ENCODE results near the gene IFT27. TPM values are rescaled to one million over a fixed set of nuclear protein-coding genes. Genes with fewer than 3 reads are reported as not detected.

The IFT27 gene
- total and polyA plus RNA-seq, 2 of the 4 experiments (the other 2 are of a cell fraction) = 14.5 to 26.9 TPM

- H4K91ac ChIP-seq (ENCODE audit: insufficient read depth, low read depth, low read length) = no peak overlapping the region
- peaks cover 5 to 9% of the 10 kb centered on the region in 2 experiments; a peak in 3 of 4 replicates for H3K79me1 ChIP-seq (ENCODE audit: low read depth in 1 of 2, low read length in 2 of 2)
- H4K8ac ChIP-seq (ENCODE audit: low read depth in 2 of 2, low read length in 2 of 2) = no peak overlapping the region
- no peak overlapping the region for H2BK15ac ChIP-seq (ENCODE audit: low read depth, low read length)
- DNase-seq (no peak), ATAC-seq (ENCODE audit: low read depth) (no peak)
- peak overlapping the region; percentile 27 for H2AFZ ChIP-seq (replicated peaks; ENCODE audit: low read length, poor library complexity)
- H2BK20ac ChIP-seq (ENCODE audit: low read depth, low read length) = no peak overlapping the region
- H3K9me1 ChIP-seq (ENCODE audit: insufficient read depth, low read length) = no peaks in the 10 kb centered on the region; the same call in 1 of the 2 replicates
- no peak overlapping the region for H3K4ac ChIP-seq (ENCODE audit: low read depth, low read length)
- H2AK5ac ChIP-seq (ENCODE audit: low read depth, low read length) = no peak overlapping the region
- WGBS, 2 experiments (ENCODE audit: extremely low coverage in 2 of 2, insufficient read length in 1 of 2) = 84% methylated on average over 16 of the region's 23 CpGs; no CpG with 5 or more reads in 1 of the 2 experiments
- no peaks in the 10 kb centered on the region for H3K9me3 ChIP-seq (ENCODE audit: control insufficient read depth, insufficient read depth, low read length)
- no peak overlapping the region for H3K18ac ChIP-seq (ENCODE audit: low read depth, low read length)
- intact Hi-C loops (cut with micrococcal nuclease) = no loop called here
- H2BK120ac ChIP-seq (ENCODE audit: low read depth, low read length) = no peak overlapping the region
- H2AK9ac ChIP-seq (replicated peaks; ENCODE audit: low read depth, low read length, poor library complexity) = no peak overlapping the region
- H3K56ac ChIP-seq (ENCODE audit: extremely low read depth, insufficient read depth, low read length) = no peak overlapping the region
- ChIA-PET POLR2A (ENCODE audit: unreplicated experiment) (no interaction called here), CTCF (interaction anchor here (0.8 to 1.2 kb wide), 2 partner anchors 12 to 13 kb away, joined by 3 to 4 read pairs; no protein-coding TSS in a partner anchor)
- H3K9ac ChIP-seq (ENCODE audit: low read depth, low read length) = no peak overlapping the region
- no peak overlapping the region for H3K4me2 ChIP-seq (ENCODE audit: low read depth, low read length)
- peaks cover 14% of the 10 kb centered on the region for H3K36me3 ChIP-seq (ENCODE audit: control insufficient read depth, insufficient read depth, low read length)
- H3K14ac ChIP-seq (replicated peaks; ENCODE audit: low read depth, low read length) = no peak overlapping the region
- BruUV-seq (replicated peaks) = no TSS peak
- no peak overlapping the region for H3K23ac ChIP-seq (ENCODE audit: low read depth, low read length)
- in situ Hi-C loops (cut with MboI; ENCODE audit: low sequenced_read_pairs) = loop anchor here (10.0 kb wide), 1 partner anchor 225 kb away; no protein-coding TSS in a partner anchor
- no peaks in the 10 kb centered on the region for H4K20me1 ChIP-seq (ENCODE audit: insufficient read depth, low read length)
- H3K27ac ChIP-seq (ENCODE audit: insufficient read depth, low read length) = no peak overlapping the region
- no peak overlapping the region for H3K4me3 ChIP-seq (ENCODE audit: insufficient read depth, low read depth, low read length)
- H3K27me3 ChIP-seq (ENCODE audit: control insufficient read depth, insufficient read depth, low read length) = no peaks in the 10 kb centered on the region
- H4K5ac ChIP-seq (ENCODE audit: low read depth, low read length) = no peak overlapping the region
- H2BK5ac ChIP-seq (ENCODE audit: low read depth, low read length, poor library complexity, severe bottlenecking) = no peak overlapping the region
- H3K4me1 ChIP-seq (ENCODE audit: control insufficient read depth, insufficient read depth, low read length) = peaks cover 5% of the 10 kb centered on the region; the same call in 1 of the 2 replicates
- dilution Hi-C loops (cut with HindIII; ENCODE audit: low sequenced_read_pairs, unreplicated experiment) = no loop called here
- TF ChIP-seq NFE2L2 (IDR thresholded peaks at IDR 0.05; ENCODE audit: low read depth, low read length) = no peak
- TF ChIP-seq ELK1 (IDR thresholded peaks at IDR 0.05; ENCODE audit: borderline replicate concordance, low read depth, low read length) = no peak
- TF ChIP-seq CEBPB (IDR thresholded peaks at IDR 0.05; ENCODE audit: low read depth, low read length) = no peak
- no peak for TF ChIP-seq CTCF (conservative IDR thresholded peaks at IDR 0.05; ENCODE audit: low read depth, low read length)
- no peak for TF ChIP-seq FOS (IDR thresholded peaks at IDR 0.05; ENCODE audit: low read depth, low read length)
- no peak for TF ChIP-seq RAD21 (IDR thresholded peaks at IDR 0.05; ENCODE audit: low read length)
- no peak for TF ChIP-seq USF2 (IDR thresholded peaks at IDR 0.05; ENCODE audit: low read depth, low read length)
- TF ChIP-seq RCOR1 (IDR thresholded peaks at IDR 0.05; ENCODE audit: insufficient replicate concordance, low read length) = no peak
- TF ChIP-seq MAFK (IDR thresholded peaks at IDR 0.05; ENCODE audit: low read depth, low read length) = no peak
- TF ChIP-seq POLR2A (IDR thresholded peaks at IDR 0.05; ENCODE audit: low read depth, low read length) = no peak
- TF ChIP-seq MXI1 (IDR thresholded peaks at IDR 0.05; ENCODE audit: borderline replicate concordance, low read depth, low read length) = no peak
- TF ChIP-seq SMC3 (IDR thresholded peaks at IDR 0.05; ENCODE audit: low read depth, low read length) = no peak
- TF ChIP-seq CHD1 (IDR thresholded peaks at IDR 0.05; ENCODE audit: low read depth, low read length) = no peak
- TF ChIP-seq MAZ (IDR thresholded peaks at IDR 0.05; ENCODE audit: borderline replicate concordance, low read depth, low read length) = no peak
Measured at GRCh38 chr22:36769541-36770512, 6.1 kb downstream of the IFT27 start.

Data from IMR-90 (cell line).